ENCODE results near the gene KCNH3.

GRCh38 chr12:49527361-49528130 is 11.3 kb upstream of the KCNH3 start:
- TF ChIP-seq EZH2 (IDR thresholded peaks at IDR 0.05; ENCODE audit: borderline replicate concordance, low read length): no peak
- TF ChIP-seq CTCF (conservative IDR thresholded peaks at IDR 0.05 in 1 of 2, IDR thresholded peaks at IDR 0.05 in 1 of 2; ENCODE audit: extremely low read depth in 1 of 2, insufficient read depth in 1 of 2, low read depth in 1 of 2, low read length in 2 of 2): no peak
